ENCODE results near the gene RPAIN. TPM values are rescaled to one million over a fixed set of nuclear protein-coding genes. Genes with fewer than 3 reads are reported as not detected.

Gene RPAIN
- total and polyA plus RNA-seq, 10 of the 15 experiments (the other 5 are each of a cell fraction or from before 2014, with no cell fraction given), result 45.8 to 109 (median 70.5) TPM

- no peak for TF ChIP-seq RELB (IDR thresholded peaks at IDR 0.05; ENCODE audit: low read depth)
- TF ChIP-seq SMAD5 (IDR thresholded peaks at IDR 0.05; ENCODE audit: low read depth), result 0 out of 2 replicates have a peak, but pooled peaks have one; percentile 27
- TF ChIP-seq CREB1 (IDR thresholded peaks at IDR 0.05; ENCODE audit: low read depth), result no peak
- no peak for TF ChIP-seq PRDM15 (CRISPR knock-in tag; IDR thresholded peaks at IDR 0.05)
- TF ChIP-seq ZNF592 (IDR thresholded peaks at IDR 0.05), result no peak
- no peak for TF ChIP-seq RAD21 (IDR thresholded peaks at IDR 0.05; ENCODE audit: insufficient read depth, low read depth, low read length)
- TF ChIP-seq YY1 (IDR thresholded peaks at IDR 0.05; ENCODE audit: low read depth, low read length), result no peak
- TF ChIP-seq POLR2AphosphoS2 (IDR thresholded peaks at IDR 0.05; ENCODE audit: low read depth, low read length), result no peak
- TF ChIP-seq DPF2 (IDR thresholded peaks at IDR 0.05), result no peak
Measured at GRCh38 chr17:5431949-5432556, 12.1 kb downstream of the RPAIN start (continued).
